Stimulated activated CD8-positive, alpha-beta memory T cell treated with anti-CD3 and anti-CD28 coated beads, Interleukin-12 subunit alpha, Interleukin-12 subunit beta, amount 100 ng/mL, for 24 hours (primary cell): ENCODE results near the gene PELO.
"Not testable (repeated sequence)": the region's sequence is repeated elsewhere in the genome, so short reads cannot be mapped to it uniquely, and the experiment has no call there.

Source experiments
- DNase-seq: peaks from one replicate; pipeline ENCODE4 v3.0.0-alpha.2; 2020; ENCODE audit errors: extremely low read depth

PELO gene

DNA sequence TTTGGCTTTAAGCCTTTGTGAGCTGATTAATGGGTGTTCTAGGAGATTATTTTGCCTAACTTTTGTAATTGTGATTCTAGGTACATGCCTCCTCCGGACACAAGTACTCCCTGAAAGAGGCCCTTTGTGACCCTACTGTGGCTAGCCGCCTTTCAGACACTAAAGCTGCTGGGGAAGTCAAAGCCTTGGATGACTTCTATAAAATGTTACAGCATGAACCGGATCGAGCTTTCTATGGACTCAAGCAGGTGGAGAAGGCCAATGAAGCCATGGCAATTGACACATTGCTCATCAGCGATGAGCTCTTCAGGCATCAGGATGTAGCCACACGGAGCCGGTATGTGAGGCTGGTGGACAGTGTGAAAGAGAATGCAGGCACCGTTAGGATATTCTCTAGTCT lies 13.6 kb downstream of the PELO start:
- no peak for DNase-seq

DNA sequence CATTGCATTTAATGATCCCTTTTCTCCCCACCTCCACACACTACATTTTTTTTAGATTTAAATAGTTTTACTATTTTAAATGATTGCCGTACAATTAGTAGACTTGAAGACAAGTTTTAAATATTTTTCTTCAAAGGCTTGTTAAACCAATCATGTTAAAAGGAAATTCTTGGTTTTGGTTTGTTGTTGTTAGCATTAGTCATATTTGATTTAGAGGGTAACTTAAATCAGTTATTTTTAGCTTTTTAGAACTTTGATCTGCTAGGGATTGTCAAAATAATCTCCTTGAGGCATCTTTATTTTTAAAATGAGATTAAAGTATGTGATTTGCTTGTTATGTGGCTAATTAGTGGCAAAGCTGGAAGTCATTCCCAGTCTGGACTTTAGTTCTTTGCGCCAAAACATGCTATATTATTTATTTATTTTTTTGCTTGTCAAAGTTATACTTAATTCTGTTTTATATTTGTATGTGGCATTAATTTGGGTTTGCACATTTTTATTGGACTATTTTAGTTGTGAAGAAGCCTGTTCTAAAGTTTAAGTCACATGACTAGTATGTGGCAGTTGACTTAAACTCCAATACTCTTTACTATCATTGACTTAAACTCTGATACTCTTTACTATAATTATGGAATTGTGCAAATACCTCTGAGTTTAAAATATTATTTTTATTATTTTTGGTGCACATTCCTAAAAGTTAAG lies 14.7 kb downstream of the PELO start:
- no peak for DNase-seq

DNA sequence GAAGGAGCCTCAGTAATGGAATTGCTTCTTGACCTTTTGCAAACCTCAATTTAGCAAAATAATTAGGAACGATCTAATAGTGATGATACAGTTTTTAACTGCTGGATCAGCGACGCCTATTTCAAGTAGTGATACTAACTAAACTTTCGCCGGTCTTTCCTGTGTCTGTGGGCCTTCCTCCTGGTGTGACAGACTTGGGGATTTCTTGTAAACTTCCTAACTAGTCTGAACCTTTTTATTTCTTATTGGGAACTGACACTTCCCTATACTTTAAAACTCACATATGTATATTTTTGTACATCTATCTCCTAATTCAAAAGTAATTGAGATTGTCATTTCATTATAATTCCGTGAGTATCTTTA lies 15.2 kb downstream of the PELO start:
- no peak for DNase-seq

DNA sequence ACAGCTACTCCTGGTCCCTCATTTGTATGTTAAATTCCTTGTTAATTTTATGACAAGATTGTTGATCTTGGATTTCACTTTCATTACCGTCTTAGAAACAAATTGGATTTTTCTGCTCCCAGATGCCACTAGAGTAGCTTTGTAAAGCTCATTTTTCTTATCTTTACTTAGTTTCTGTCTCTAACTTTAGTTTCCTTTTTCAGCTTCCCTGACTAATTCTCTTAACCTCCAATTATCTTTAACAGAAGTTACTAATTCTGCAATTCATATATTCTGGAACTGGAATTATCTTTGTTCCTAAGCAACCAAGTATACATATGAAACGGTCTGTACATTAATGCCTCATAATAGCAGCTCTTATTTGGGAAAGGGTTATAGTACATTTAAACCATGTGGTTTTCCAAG lies 16.7 kb downstream of the PELO start:
- no peak for DNase-seq

DNA sequence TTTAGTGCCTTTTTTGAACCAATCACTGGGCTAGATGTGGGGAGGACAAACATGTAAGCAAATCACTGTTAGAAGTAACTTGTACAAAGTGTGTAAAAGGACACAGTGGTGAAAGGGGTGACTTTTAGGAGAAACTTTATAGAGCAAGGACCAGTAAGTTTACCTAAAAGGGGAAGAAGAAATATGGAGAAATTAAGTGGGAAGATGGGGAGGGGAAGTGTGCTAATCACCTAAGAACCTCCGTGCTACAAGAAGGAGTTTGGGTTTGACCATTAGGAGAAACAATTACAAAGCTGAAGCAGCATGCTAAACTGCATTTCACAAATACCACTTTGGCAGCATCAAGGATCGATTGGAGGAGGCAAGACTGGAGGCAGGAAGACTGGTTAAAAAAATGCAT lies 17.3 kb downstream of the PELO start:
- no peak for DNase-seq

DNA sequence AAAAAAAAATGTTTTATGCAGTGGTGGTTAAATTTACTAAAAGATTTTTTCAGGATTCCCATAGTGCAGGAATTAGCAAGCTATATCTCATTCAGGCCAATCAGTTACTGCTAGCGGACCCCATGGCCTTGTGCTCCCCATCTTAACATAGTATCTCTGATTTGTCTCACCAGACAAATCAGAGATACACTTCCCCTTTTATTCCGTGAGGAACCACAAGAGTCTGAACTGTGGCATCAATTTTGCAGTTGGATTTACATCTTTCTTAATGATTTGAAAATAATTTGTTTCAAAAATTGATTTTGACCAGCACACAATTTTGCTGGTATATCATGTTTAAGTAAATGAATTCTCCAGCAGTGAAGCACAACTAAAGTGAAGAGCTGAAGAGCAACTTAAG lies 17.9 kb downstream of the PELO start:
- DNase-seq = no peak

DNA sequence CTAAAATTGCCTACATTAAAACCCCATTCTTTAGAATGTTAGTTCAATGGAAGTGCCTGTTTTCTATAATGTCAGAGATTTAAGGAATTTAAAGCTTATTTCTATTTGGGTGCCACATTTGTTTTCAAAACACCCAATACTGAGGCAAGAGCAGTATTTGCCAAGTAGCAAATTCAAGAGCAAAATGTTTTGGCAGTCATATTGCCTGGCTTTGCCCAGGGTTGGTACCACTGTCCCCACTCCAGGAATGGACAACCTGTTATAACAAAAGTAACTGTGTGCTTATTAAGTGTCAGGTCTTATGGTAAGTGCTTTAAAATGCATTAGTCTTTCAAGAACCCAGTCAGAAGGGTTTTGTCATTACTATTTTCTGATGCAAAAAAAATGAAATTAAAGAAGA lies 19.3 kb downstream of the PELO start:
- no peak for DNase-seq

DNA sequence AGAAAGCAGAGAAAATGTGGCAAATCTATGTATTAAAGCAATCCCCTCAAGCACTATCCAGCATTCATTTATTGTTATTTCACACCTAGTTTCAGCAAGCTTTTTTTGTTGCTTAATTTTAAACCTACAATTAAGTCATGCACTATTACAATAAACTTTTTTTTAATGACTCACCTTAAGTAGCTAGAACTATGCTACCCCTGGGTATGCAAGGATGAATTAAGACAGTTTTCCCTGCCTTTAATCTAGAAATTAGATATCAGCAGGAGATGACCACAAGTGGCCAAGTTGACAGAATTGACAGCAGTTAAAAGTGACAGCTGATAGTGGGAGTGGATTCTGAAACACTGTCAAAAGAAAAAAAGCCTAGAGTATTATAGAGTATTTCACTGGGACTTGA lies 20.0 kb downstream of the PELO start:
- no peak for DNase-seq

DNA sequence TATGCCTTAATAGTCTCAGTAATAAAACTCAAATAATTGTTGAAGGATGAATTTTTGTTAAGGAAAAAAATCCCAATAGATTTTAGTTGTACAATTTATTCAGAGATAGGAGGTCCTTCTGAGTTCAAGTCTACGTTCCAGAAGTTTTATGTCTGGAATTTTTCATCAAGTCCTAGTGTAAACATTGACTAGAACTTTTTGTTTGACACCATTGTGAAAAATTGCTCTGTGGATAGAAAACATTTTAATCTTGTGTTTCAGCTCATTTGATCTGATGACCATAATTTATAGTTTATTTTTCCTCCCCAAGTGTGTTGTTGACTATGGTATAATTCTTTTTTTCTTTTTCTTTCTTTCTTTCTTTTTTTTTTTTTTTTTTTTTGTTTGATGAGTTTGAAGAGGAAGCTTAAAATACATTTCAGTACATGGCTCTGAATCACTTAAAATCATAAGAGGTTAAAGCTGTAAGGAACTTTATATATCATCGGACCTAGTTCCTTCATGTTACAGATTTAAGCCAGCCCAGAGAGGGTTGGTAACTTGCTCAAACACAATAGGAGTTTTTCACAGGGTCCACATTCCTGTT lies 20.7 kb downstream of the PELO start:
- DNase-seq = no peak

DNA sequence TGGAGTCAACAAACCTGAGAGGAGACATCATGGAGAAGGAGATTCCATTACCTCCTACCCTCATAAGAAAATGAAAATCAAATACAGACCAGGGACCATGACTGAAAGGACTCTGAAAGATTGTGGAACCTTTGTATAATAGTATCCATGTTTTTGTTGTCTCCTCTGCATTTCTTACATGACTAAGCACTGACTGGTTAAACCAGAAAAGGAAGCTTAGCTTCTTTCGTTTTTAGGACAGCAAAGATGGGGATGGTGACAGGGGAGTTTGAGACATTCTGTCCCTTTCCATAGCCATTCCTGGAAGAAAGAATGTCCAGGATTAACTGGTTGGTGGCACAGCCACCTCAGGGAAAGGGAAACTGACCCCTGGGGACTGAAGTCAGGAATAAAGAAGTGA lies 22.2 kb downstream of the PELO start:
- no peak for DNase-seq

DNA sequence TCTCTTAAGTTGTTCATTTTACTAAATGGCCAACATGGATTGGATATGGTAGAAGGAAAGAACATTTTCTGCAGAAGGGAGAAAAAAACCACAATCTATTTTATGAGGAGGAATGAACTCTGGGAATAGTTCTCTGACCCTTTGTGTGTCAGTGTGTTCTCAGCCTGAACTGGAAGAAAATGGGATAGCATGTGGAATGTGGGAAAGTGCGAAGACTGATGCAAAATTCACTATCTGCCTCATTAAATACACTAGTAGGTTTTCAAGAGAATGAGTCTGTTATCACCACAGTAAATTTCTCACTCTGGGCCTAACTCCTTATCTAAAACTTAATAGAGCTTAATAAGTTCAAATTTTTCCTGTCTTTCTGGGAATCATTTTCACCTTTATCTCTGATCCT lies 22.7 kb downstream of the PELO start:
- DNase-seq = no peak

DNA sequence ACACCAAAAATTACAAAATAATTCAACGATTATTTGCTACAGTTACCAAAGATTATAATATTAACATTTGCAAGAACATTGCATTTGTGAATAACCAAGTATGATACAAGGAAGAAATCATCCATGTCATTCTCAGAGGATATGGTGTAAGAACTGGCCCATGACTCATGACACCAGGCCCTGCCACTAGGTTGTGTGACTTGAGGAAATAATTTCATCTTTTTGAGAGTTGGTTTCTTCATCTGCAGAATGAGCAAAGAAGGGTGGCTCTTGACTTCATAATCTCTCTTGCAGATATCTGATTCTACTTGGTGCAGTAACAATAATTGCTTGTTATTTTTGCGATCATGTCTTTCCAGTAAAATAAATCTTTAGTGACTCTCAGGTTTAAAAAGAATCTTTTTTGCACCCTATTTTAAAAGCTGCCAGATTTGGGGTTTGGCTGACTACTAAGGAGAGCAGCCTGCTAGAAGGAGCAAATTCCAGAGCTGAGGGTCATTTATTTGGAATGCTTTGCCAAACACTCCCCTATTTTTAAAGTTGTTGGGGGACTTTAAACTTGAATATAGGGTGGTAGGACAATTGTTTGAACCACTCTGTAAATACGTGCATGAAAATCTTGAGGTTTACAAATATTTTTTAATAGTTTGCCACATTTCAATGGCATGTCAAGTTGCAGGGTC lies 23.5 kb downstream of the PELO start:
- no peak for DNase-seq

DNA sequence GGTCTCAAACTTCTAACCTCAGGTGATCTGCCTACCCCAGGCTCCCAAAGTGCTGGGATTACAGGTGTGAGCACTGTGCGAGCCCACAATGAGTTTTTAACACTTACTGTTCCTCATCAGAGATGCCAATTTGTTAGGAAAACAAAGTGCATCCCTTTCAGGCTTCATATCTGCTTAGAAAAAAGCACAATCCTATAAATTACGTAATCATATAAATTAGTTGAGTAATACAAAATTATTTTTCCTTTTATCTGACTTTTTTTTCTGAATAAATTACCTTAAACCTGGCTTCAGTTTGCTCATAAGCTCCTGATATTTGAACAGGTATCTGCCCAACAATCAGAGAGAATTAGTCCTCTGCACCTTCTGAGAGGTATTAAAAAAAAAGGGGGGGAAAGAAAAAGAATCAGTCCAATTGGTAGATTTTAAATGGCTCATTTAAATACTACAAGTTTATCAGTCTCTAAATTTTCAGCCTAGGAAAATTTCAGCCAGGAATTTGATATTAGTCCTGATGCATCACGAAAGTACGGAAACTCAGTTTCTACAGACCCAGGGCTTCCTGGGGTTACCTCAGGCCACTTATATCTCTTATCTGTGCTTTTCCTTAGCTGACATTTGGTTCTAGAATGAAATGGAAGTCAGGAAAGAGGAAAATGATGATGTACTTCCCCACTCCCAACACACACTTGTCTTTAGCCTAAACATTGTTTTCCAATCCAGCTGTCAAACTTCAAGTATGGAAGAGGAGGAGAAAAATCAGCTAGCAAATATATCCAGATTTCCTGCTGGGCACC lies 26.8 kb downstream of the PELO start:
- no peak for DNase-seq

DNA sequence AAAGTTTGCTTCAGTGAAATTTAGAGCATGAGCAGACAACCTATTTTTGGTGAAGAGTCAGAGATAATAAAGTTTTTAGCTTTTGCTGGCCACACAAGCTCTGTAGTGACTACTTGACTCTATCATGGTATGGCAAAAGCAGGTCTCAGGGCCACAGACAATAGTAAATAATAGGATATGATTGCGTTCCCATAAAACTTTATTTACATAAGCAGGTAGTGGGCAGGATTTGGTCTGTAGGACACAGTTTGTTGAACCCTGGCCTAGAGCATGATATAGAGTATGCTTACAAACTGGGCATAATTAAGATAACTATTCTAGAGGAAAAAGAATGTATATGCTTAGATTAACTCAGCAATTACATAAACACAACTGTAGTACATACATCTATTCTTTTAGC lies 30.1 kb downstream of the PELO start:
- no peak for DNase-seq

DNA sequence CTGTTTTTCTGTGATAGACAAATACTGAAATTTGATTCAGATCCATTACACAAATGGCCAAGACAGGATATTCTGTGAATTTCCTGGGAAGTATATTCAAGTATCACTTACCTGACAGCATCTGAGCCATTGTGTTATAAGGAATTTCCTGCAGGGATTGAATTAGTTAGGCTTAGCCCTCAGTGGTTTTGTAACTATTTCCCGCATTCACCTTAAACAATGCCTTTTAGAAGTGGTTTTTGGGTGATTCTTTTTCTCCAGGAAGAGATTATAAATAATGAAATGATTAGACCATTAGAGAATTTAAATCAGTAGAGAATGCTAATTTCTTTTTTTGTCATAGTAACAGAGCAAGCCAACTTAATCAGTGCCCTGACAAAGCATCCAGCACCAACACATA lies 30.6 kb downstream of the PELO start:
- DNase-seq = no peak

DNA sequence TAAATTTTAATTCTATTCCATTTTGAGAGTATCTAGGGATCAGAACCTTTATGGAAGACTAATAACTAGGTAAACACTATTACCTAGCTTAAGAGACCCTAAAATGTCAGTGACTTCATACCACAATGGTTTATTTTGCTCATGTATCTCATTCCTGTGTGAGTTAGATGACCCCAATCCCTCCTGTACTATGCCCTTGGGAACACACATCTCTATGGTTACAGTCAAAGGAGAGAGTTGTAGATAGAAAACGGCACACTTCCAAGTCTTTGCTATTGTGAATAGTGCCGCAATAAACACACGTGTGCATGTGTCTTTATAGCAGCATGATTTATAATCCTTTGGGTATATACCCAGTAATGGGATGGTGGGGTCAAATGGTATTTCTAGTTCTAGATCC lies 31.1 kb downstream of the PELO start:
- not testable (repeated sequence) for DNase-seq

DNA sequence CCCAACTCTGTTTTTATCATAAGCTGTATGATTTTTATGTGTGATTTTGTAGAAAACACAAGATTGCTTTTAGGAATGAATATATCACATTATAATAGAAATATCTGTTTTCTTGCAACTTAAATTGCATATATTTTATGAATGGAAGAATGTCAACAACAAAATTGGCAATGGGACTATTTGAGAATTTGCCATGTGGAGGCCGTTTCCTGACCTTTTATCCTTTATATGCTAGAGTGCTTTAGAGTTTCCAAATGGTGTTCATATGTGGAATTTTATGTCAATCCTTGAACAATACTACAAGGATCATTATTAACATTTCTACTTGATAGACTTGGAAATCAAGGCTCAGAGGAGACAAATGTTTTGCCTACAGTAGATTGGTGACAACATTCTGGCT lies 34.2 kb downstream of the PELO start:
- no peak for DNase-seq

DNA sequence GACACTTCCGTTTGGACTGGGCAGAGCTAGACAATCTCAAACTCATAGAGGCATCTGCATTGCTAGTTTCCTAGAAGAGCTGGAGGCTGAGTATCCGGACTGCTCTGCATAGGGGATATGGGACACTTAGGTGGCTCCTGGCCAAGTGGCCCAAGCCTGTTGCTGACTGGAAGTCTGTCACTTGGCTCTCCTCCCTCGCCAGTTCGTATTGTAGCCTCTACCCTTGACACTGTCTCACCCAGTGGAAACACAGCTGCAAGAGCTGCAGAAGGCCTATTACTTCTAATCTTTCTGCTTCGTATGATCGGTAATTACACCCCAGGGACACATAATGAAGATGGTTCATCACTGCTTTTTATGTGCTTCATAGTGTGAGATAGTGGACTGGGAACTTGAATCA lies 34.7 kb downstream of the PELO start:
- no peak for DNase-seq

DNA sequence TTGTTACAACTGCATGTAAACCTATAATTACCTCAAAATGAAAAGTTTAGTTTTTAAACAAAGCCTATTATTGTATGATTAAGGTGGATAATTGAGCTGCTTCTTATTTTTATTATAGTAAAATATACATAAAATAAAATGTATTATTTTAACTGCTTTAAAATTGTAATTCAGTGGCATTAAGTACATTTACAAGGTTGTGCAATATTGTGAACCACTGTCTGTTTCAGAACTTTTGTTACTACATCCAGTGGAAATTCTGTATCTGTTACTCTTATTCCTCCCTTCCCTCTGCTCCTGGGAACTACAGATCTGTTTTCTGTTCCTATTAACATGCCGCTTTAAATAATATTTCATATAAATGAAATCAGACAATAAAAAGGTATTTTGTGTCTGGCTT lies 37.1 kb downstream of the PELO start:
- no peak for DNase-seq

DNA sequence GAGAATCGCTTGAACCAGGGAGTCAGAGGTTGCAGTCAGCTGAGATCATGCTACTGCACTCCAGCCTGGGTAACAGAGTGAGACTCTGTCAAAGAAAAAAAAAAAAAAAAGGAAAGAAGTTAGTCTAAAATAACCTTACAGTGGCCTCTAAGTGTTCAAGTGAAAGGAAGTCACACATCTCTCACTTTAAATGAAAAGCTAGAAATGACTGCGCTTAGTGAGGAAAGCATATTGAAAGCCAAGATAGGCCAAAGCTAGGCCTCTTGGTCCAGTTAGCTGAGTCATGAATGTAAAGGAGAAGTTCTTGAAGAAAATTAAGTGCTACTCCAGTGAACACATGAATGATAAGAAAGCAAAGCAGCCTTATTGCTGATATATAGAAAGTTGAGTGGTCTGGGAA lies 38.1 kb downstream of the PELO start:
- no peak for DNase-seq

DNA sequence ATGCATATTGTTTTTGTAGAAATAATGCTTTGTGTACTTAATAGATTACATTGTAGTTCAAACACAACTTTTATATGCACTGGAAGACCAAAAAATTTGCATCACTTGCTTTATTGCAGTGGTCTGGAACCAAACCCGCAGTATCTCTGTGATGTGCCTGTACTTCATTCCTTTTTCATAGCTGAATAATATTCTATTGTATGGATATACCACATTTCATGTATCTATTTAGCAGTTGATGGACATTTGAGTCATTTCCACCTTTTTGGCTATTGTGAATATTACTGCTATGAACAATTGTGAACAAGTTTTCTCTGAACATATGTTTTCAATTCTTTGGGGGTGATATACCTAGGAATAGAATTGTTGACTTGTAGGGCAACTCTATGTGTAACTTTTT lies 40.1 kb downstream of the PELO start:
- DNase-seq = no peak

DNA sequence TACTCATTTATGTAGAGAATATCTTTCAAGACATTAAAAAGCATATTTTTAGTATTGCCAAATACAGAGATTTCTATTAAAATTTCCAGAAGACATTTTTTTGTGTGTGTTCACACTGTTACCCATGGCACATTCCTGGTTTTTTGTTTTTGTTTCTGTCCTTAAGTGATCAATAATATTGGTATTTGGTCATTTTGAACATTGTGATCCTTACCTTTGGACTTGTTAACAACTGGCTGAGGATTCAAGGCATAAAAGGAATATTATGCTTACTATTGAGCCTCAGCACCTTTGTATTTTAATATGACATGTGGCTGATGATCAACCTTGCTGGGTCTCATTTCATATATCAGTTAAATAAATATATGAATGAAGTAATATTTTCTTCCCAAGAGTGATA lies 41.9 kb downstream of the PELO start:
- no peak for DNase-seq

DNA sequence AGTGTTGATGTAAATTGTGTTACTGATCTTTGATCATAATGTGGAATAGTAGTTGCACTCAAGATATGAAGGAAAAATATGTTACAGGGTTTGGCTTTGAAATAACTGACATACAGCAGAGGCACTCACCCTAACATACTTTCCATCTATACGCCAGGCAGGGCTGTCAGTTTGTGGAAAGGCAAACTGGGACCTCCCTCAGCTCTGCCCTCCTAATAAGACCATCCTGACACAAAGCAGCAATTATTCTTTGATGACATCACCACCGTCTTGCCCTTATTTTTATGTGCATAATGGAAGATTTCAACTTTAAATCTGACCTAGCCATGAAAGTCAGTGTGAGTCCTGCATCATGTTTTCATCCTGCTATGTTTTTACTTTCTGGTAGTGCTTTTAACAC lies 42.9 kb downstream of the PELO start:
- DNase-seq = no peak
